Parathyroid adenoma (tissue), 2 donors: Measurements from ENCODE around the gene SPRR2F.

Source experiments
- H2AFZ ChIP-seq: fragments of 300-600 bp; sonication (generic); one replicate; pipeline ENCODE4 v1.7.0; 2017; ENCODE audit warnings: antibody characterized with exemption, mild to moderate bottlenecking
- H3K27ac ChIP-seq: fragments of 300-600 bp; sonication (generic); one replicate; pipeline ENCODE4 v1.7.0; 2017
- H3K27me3 ChIP-seq: fragments of 300-600 bp; sonication (generic); one replicate; pipeline ENCODE4 v1.7.0; 2017; ENCODE audit warnings: low read length; ENCODE audit not compliant: control insufficient read depth, insufficient read depth
- H3K36me3 ChIP-seq: fragments of 300-600 bp; sonication (generic); one replicate; pipeline ENCODE4 v1.7.0; 2017; ENCODE audit warnings: low read length; ENCODE audit not compliant: control insufficient read depth, insufficient read depth
- H3K4me1 ChIP-seq: fragments of 300-600 bp; sonication (generic); one replicate; pipeline ENCODE4 v1.7.0; 2017; ENCODE audit warnings: control low read depth
- H3K4me2 ChIP-seq: fragments of 300-600 bp; sonication (generic); one replicate; pipeline ENCODE4 v1.7.0; 2017; ENCODE audit warnings: low read length
- H3K4me3 ChIP-seq: fragments of 300-600 bp; sonication (generic); one replicate; pipeline ENCODE4 v1.7.0; 2017; ENCODE audit warnings: low read depth, low read length
- H3K79me2 ChIP-seq: fragments of 300-600 bp; sonication (generic); one replicate; pipeline ENCODE4 v1.7.0; 2017; ENCODE audit warnings: control low read depth
- H3K9ac ChIP-seq: fragments of 300-600 bp; sonication (generic); one replicate; pipeline ENCODE4 v1.7.0; 2017; ENCODE audit warnings: mild to moderate bottlenecking
- H3K9me3 ChIP-seq: fragments of 300-600 bp; sonication (generic); one replicate; pipeline ENCODE4 v1.7.0; 2017; ENCODE audit warnings: low read length; ENCODE audit not compliant: control insufficient read depth
- CTCF ChIP-seq: fragments of 300-600 bp; sonication (generic); IDR thresholded peaks from one replicate; pipeline ENCODE4 v1.7.0; 2017; ENCODE audit warnings: antibody characterized with exemption, mild to moderate bottlenecking
- donor health status: primary hyperparathyroidism.

SPRR2F gene

GRCh38 chr1:153081736-153082135 lies 31.6 kb downstream of the SPRR2F start:
- no peak overlapping the region for H3K9ac ChIP-seq
- H3K27me3 ChIP-seq: no peaks in the 10 kb centered on the region
- no peaks in the 10 kb centered on the region for H3K36me3 ChIP-seq
- no peak overlapping the region for H3K4me3 ChIP-seq
- H3K9me3 ChIP-seq: no peaks in the 10 kb centered on the region
- H2AFZ ChIP-seq: no peak overlapping the region
- no peaks in the 10 kb centered on the region for H3K79me2 ChIP-seq
- no peak overlapping the region for H3K27ac ChIP-seq
- H3K4me2 ChIP-seq: no peak overlapping the region
- H3K4me1 ChIP-seq: no peaks in the 10 kb centered on the region
- no peak for TF ChIP-seq CTCF

GRCh38 chr1:153072806-153073726 lies 40.2 kb downstream of the SPRR2F start:
- Histone ChIP-seq H2AFZ (no peak overlapping the region), H3K27me3 (no peaks in the 10 kb centered on the region), H3K9me3 (no peaks in the 10 kb centered on the region), H3K79me2 (no peaks in the 10 kb centered on the region), H3K4me3 (no peak overlapping the region), H3K27ac (no peak overlapping the region), H3K4me1 (no peaks in the 10 kb centered on the region), H3K9ac (no peak overlapping the region), H3K4me2 (no peak overlapping the region), H3K36me3 (no peaks in the 10 kb centered on the region)
- TF ChIP-seq CTCF: no peak

GRCh38 chr1:153071511-153071910 lies 41.8 kb downstream of the SPRR2F start, which contains the start of gene SPRR2B:
SPRR2B (minus strand) TSS chr1:153071611; CDS start chr1:153070839, 772 bp downstream.
- Histone ChIP-seq H3K4me1 (no peaks in the 10 kb centered on the region), H3K4me2 (no peak within 1 kb of the TSS), H3K4me3 (no peak within 1 kb of the TSS), H3K27ac (no peak within 1 kb of the TSS), H3K9ac (no peak within 1 kb of the TSS), H3K79me2 (no peaks in the 10 kb centered on the region), H3K27me3 (no peaks in the 10 kb centered on the region), H3K36me3 (no peaks in the 10 kb centered on the region), H3K9me3 (no peaks in the 10 kb centered on the region), H2AFZ (no peak within 1 kb of the TSS)
- no peak for TF ChIP-seq CTCF

GRCh38 chr1:153070243-153070642 lies 43.1 kb downstream of the SPRR2F start:
- Histone ChIP-seq H3K27ac (no peak overlapping the region), H3K79me2 (no peaks in the 10 kb centered on the region), H3K4me1 (no peaks in the 10 kb centered on the region), H2AFZ (no peak overlapping the region), H3K4me3 (no peak overlapping the region), H3K4me2 (no peak overlapping the region), H3K27me3 (no peaks in the 10 kb centered on the region), H3K9me3 (no peaks in the 10 kb centered on the region), H3K36me3 (no peaks in the 10 kb centered on the region), H3K9ac (no peak overlapping the region)
- TF ChIP-seq CTCF: no peak
